Measurements from ENCODE around the gene NFASC. TPM values are rescaled to one million over a fixed set of nuclear protein-coding genes. Genes with fewer than 3 reads are reported as not detected.

Gene NFASC
- total RNA-seq, 1 donor from 2014 or later = 29.6 TPM

DNA sequence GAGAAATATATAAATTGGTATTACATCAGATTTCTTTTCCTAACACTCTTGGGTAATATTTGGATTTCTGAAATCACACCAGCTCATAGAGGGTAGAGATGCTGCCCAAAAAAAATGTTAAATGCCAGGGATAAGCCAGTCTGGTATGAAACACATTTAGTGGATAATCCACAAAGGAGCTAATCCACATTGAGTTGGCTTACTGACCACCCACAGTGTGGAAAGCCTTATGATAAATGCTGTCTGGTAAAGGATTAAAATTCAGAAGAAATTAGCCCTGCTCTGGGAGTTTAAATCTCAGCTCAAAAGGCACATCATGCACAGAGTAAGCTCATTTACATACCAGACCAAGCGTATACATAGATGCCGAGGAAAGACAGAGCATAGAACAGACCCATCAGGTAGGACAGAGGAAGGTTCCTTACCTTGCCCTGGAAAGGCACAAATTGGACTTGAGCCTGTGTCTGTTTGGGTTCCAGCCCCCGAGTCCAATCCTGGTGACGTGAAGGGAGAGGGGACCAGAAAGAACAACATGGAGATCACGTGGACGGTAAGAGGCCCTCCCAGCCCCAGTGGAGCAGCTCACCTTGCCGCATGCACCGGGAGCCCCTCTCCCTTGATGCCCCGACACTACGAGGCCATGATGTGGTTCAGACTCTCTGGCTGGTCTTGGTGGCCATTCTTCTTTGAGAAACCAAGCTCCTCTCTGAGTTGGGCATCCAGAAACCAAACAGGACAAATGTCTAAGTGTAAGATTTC lies 109.4 kb downstream of the NFASC start:
- Mint-ChIP-seq H3K27ac (ENCODE audit: unreplicated experiment) (peak overlapping the region; percentile 55), H3K9me3 (ENCODE audit: unreplicated experiment) (no peaks in the 10 kb centered on the region), H3K27me3 (ENCODE audit: low read depth, unreplicated experiment) (peaks cover 26% of the 10 kb centered on the region), H3K4me1 (ENCODE audit: low read depth, unreplicated experiment) (peaks cover 6% of the 10 kb centered on the region), H3K4me3 (ENCODE audit: unreplicated experiment) (no peak overlapping the region), H3K36me3 (ENCODE audit: low read depth, unreplicated experiment) (peaks cover 19% of the 10 kb centered on the region)
- TF ChIP-seq EZH2 (IDR thresholded peaks at IDR 0.05; ENCODE audit: insufficient read depth, low read length) = no peak
- TF ChIP-seq, protein P1, sequence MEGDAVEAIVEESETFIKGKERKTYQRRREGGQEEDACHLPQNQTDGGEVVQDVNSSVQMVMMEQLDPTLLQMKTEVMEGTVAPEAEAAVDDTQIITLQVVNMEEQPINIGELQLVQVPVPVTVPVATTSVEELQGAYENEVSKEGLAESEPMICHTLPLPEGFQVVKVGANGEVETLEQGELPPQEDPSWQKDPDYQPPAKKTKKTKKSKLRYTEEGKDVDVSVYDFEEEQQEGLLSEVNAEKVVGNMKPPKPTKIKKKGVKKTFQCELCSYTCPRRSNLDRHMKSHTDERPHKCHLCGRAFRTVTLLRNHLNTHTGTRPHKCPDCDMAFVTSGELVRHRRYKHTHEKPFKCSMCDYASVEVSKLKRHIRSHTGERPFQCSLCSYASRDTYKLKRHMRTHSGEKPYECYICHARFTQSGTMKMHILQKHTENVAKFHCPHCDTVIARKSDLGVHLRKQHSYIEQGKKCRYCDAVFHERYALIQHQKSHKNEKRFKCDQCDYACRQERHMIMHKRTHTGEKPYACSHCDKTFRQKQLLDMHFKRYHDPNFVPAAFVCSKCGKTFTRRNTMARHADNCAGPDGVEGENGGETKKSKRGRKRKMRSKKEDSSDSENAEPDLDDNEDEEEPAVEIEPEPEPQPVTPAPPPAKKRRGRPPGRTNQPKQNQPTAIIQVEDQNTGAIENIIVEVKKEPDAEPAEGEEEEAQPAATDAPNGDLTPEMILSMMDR (IDR thresholded peaks at IDR 0.05; ENCODE audit: insufficient read depth, low read depth, low read length) = no peak
- Histone ChIP-seq H3K79me2 (ENCODE audit: insufficient read depth, low read length) (no peaks in the 10 kb centered on the region), H3K27me3 (ENCODE audit: insufficient read depth, low read length) (no peaks in the 10 kb centered on the region), H3K4me1 (ENCODE audit: insufficient read depth, low read length) (no peaks in the 10 kb centered on the region), H3K9ac (ENCODE audit: low read length) (no peak overlapping the region), H3K36me3 (ENCODE audit: insufficient read depth, low read length) (no peaks in the 10 kb centered on the region), H3K27ac (ENCODE audit: low read depth, low read length) (no peak overlapping the region), H3K9me3 (ENCODE audit: insufficient read depth, low read depth, low read length) (no peaks in the 10 kb centered on the region), H3K4me3 (ENCODE audit: insufficient read depth, low read depth, low read length) (no peak overlapping the region), H4K20me1 (ENCODE audit: insufficient read depth, low read length) (no peaks in the 10 kb centered on the region), H3K4me2 (ENCODE audit: low read length) (no peak overlapping the region), H2AFZ (ENCODE audit: low read depth, low read length) (no peak overlapping the region)
- FAIRE-seq (no peak), DNase-seq (ENCODE audit: low read depth) (no peak)

DNA sequence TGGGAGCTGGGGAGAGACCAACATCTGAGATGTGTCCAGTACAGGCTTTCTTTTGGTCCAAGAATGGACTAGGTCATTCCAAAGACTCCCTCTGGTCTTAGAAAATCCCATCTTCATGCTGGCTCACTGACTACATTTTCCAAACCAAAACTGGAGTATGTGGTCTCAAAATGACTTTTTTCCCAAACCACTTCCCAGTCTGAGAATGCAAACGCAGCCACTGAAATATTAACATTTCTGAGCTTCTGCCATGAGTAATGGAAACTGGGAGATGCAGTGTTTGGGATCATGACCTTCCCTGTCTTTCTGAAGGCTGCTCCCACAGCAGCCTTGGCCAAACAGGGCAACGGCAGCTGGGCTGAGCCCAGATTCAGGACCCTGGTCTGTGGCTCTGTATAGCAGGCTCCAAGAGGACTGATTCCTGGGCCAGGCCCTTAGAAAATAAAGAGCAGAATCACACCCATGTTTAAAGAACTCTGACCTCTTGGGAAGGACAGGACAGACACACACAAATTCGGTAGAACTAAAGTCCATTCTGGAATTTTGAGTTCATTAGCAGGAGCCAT lies 110.3 kb downstream of the NFASC start:
- H3K4me3 ChIP-seq (ENCODE audit: insufficient read depth, low read depth, low read length) = no peak overlapping the region

More for the DNA sequence above, 110.3 kb downstream of the NFASC start:
- DNase-seq (ENCODE audit: low read depth) (peak; percentile 66), FAIRE-seq (no peak)
- no peaks in the 10 kb centered on the region for H4K20me1 ChIP-seq (ENCODE audit: insufficient read depth, low read length)
- Mint-ChIP-seq H3K36me3 (ENCODE audit: low read depth, unreplicated experiment) (peaks cover 25% of the 10 kb centered on the region), H3K27me3 (ENCODE audit: low read depth, unreplicated experiment) (peaks cover 28% of the 10 kb centered on the region), H3K9me3 (ENCODE audit: unreplicated experiment) (no peaks in the 10 kb centered on the region), H3K4me3 (ENCODE audit: unreplicated experiment) (no peak overlapping the region), H3K4me1 (ENCODE audit: low read depth, unreplicated experiment) (peaks cover 6% of the 10 kb centered on the region), H3K27ac (ENCODE audit: unreplicated experiment) (peak overlapping the region; percentile 77)
- H3K36me3 ChIP-seq (ENCODE audit: insufficient read depth, low read length) = no peaks in the 10 kb centered on the region
- no peaks in the 10 kb centered on the region for H3K4me1 ChIP-seq (ENCODE audit: insufficient read depth, low read length)
- H3K79me2 ChIP-seq (ENCODE audit: insufficient read depth, low read length) = no peaks in the 10 kb centered on the region
- no peak overlapping the region for H2AFZ ChIP-seq (ENCODE audit: low read depth, low read length)
- H3K9ac ChIP-seq (ENCODE audit: low read length) = no peak overlapping the region
- H3K27me3 ChIP-seq (ENCODE audit: insufficient read depth, low read length) = no peaks in the 10 kb centered on the region
- no peak overlapping the region for H3K4me2 ChIP-seq (ENCODE audit: low read length)
- TF ChIP-seq EZH2 (IDR thresholded peaks at IDR 0.05; ENCODE audit: insufficient read depth, low read length) = no peak
- TF ChIP-seq, protein P1 (IDR thresholded peaks at IDR 0.05; ENCODE audit: insufficient read depth, low read depth, low read length) = no peak
- no peak overlapping the region for H3K27ac ChIP-seq (ENCODE audit: low read depth, low read length)
- no peaks in the 10 kb centered on the region for H3K9me3 ChIP-seq (ENCODE audit: insufficient read depth, low read depth, low read length)

All from astrocyte (in vitro differentiated cells and primary cell).